Measurements from ENCODE around the gene HNRNPR.

Gene HNRNPR

DNA sequence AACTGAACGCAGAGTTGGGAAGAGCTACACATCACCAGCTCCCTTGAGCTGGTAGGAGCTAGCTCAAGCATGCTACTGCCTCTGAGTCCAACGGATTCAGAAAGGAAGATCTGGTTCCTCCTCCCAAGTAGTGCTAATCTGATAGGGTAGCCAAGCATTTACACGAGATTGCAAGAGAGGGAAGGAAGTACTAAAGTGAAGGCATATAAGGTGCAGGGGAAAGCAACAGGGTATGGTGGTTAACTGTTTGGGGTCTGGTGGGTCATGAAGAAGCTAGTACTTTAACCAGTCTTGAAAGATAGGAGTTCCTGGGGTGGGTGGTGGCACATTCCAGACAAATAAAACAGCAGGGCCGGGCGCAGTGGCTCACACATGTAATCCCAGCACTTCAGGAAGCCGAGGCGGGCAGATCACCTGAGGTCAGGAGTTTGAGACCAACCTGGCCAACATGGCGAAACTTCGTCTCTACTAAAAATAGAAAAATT lies 45.8 kb upstream of the HNRNPR start:
- Histone ChIP-seq H2AFZ (ENCODE audit: low read depth, low read length, severe bottlenecking) (no peak overlapping the region), H3K27me3 (ENCODE audit: low read length) (no peaks in the 10 kb centered on the region), H3K9ac (ENCODE audit: low read length) (no peak overlapping the region), H3K4me3 (ENCODE audit: insufficient read depth, low read length, poor library complexity, severe bottlenecking) (no peak overlapping the region), H3K36me3 (ENCODE audit: low read length) (no peaks in the 10 kb centered on the region), H3K9me3 (ENCODE audit: insufficient read depth, low read length) (no peaks in the 10 kb centered on the region), H3K79me2 (ENCODE audit: insufficient read depth, low read length) (no peaks in the 10 kb centered on the region), H3F3A (ENCODE audit: insufficient read depth) (no peaks in the 10 kb centered on the region), H3K4me2 (ENCODE audit: low read depth, low read length, poor library complexity, severe bottlenecking) (no peak overlapping the region), H4K20me1 (ENCODE audit: low read depth, low read length) (no peaks in the 10 kb centered on the region), H3K9me2 (replicated peaks; ENCODE audit: insufficient read depth, low read length) (no peaks in the 10 kb centered on the region), H3K27ac (ENCODE audit: low read depth, low read length) (no peak overlapping the region)
- no peak for TF ChIP-seq EZH2phosphoT487 (conservative IDR thresholded peaks at IDR 0.05; ENCODE audit: low read length)
- TF ChIP-seq, protein P1, sequence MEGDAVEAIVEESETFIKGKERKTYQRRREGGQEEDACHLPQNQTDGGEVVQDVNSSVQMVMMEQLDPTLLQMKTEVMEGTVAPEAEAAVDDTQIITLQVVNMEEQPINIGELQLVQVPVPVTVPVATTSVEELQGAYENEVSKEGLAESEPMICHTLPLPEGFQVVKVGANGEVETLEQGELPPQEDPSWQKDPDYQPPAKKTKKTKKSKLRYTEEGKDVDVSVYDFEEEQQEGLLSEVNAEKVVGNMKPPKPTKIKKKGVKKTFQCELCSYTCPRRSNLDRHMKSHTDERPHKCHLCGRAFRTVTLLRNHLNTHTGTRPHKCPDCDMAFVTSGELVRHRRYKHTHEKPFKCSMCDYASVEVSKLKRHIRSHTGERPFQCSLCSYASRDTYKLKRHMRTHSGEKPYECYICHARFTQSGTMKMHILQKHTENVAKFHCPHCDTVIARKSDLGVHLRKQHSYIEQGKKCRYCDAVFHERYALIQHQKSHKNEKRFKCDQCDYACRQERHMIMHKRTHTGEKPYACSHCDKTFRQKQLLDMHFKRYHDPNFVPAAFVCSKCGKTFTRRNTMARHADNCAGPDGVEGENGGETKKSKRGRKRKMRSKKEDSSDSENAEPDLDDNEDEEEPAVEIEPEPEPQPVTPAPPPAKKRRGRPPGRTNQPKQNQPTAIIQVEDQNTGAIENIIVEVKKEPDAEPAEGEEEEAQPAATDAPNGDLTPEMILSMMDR (IDR thresholded peaks at IDR 0.05; ENCODE audit: insufficient read depth, low read length, poor library complexity, severe bottlenecking): no peak

DNA sequence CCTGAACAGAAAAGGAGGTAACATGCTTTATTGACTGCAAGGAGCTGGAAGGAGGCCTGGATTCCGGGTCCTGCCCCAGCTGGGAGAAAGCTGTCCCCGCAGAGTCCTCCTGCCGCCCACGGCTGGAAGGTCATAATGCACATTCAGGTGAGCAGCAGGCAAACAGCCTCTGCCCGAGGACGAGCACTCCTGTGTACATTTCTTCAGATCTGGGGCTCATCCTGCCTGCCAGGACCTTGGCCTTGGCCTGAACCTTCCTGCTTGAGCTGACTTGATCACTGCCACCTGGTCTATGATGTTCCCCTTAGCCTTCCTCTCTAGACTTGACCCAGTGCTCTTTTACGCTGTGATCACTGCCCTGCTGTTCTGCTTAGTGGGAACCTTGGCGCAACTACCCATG lies 43.4 kb upstream of the HNRNPR start:
- Histone ChIP-seq H4K20me1 (ENCODE audit: low read depth, low read length) (no peaks in the 10 kb centered on the region), H3K79me2 (ENCODE audit: insufficient read depth, low read length) (no peaks in the 10 kb centered on the region), H3K9me3 (ENCODE audit: insufficient read depth, low read length) (no peaks in the 10 kb centered on the region), H2AFZ (ENCODE audit: low read depth, low read length, severe bottlenecking) (no peak overlapping the region), H3K4me2 (ENCODE audit: low read depth, low read length, poor library complexity, severe bottlenecking) (no peak overlapping the region), H3K9me2 (replicated peaks; ENCODE audit: insufficient read depth, low read length) (no peaks in the 10 kb centered on the region), H3F3A (ENCODE audit: insufficient read depth) (no peaks in the 10 kb centered on the region), H3K27me3 (ENCODE audit: low read length) (no peaks in the 10 kb centered on the region), H3K9ac (ENCODE audit: low read length) (no peak overlapping the region), H3K27ac (ENCODE audit: low read depth, low read length) (no peak overlapping the region), H3K4me3 (ENCODE audit: insufficient read depth, low read length, poor library complexity, severe bottlenecking) (no peak overlapping the region), H3K36me3 (ENCODE audit: low read length) (no peaks in the 10 kb centered on the region)
- no peak for TF ChIP-seq EZH2phosphoT487 (conservative IDR thresholded peaks at IDR 0.05; ENCODE audit: low read length)

DNA sequence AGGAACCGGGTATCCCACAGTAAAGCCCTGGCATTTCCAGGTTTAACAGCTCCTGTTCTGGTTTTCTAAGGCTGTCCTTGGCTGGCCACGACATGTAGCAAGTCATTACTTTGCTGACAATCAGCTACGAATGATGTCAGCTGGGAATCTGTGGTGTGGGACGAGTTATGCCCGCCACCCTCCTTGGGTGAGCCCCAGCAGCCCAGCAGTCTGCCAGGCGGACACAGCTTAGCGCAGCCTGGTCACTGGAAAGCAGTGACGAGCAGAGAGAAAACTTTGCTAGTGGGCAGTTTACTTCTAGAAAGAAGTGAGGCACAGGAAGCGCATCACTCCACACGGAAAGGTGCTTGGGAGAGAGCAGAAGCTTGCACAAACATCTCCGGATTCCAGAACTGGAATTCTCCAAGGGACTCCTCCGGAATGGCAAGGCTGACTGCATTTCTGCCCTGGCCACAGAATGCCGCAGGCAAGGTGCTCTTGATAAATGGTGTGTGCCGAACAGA lies 41.1 kb upstream of the HNRNPR start:
- H3K4me2 ChIP-seq (ENCODE audit: low read depth, low read length, poor library complexity, severe bottlenecking): no peak overlapping the region
- no peaks in the 10 kb centered on the region for H3K9me3 ChIP-seq (ENCODE audit: insufficient read depth, low read length)
- H3F3A ChIP-seq (ENCODE audit: insufficient read depth): no peaks in the 10 kb centered on the region
- no peaks in the 10 kb centered on the region for H3K36me3 ChIP-seq (ENCODE audit: low read length)
- TF ChIP-seq, protein P1 (IDR thresholded peaks at IDR 0.05; ENCODE audit: insufficient read depth, low read length, poor library complexity, severe bottlenecking): no peak
- no peak for TF ChIP-seq EZH2phosphoT487 (conservative IDR thresholded peaks at IDR 0.05; ENCODE audit: low read length)
- H4K20me1 ChIP-seq (ENCODE audit: low read depth, low read length): no peaks in the 10 kb centered on the region
- H3K9me2 ChIP-seq (replicated peaks; ENCODE audit: insufficient read depth, low read length): no peaks in the 10 kb centered on the region
- H3K79me2 ChIP-seq (ENCODE audit: insufficient read depth, low read length): no peaks in the 10 kb centered on the region
- H3K4me3 ChIP-seq (ENCODE audit: insufficient read depth, low read length, poor library complexity, severe bottlenecking): no peak overlapping the region
- no peak overlapping the region for H3K27ac ChIP-seq (ENCODE audit: low read depth, low read length)
- H2AFZ ChIP-seq (ENCODE audit: low read depth, low read length, severe bottlenecking): no peak overlapping the region
- H3K27me3 ChIP-seq (ENCODE audit: low read length): no peaks in the 10 kb centered on the region
- no peak overlapping the region for H3K9ac ChIP-seq (ENCODE audit: low read length)

DNA sequence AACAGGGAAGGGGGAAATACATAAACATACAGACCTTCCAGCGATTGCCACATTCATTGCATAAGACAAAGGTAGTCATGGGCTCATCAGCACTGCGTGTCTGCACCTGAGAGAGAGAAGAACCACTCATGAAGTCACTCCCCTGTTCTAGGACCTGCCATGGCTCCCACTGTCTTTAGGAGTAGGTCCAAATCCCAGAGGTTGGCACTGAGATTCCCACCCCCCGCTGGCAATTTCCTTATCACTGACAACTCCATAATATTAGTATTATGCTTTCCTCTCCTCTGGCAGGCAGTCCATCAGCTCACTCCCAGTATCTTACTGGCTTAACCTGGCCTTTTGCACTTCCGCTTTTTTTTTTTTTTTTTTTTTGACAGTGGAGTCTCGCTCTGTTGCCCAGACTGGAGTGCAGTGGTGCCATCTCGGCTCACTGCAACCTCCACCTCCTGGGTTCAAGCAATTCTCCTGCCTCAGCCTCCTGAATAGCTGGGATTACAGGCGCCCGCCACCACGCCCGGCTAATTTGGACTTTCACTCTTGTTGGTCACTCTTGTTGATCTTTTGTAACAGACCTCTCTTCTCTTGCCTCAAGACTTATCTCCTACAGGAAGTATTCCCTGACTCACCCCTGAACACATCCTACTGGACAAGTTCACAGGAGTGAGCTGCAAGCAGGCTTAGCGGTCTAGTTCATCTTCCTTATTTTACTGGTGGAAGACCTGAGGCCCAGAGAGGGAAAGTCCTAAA lies 40.4 kb upstream of the HNRNPR start:
- no peaks in the 10 kb centered on the region for H3K9me3 ChIP-seq (ENCODE audit: insufficient read depth, low read length)
- H3K4me3 ChIP-seq (ENCODE audit: insufficient read depth, low read length, poor library complexity, severe bottlenecking): no peak overlapping the region
- no peak overlapping the region for H2AFZ ChIP-seq (ENCODE audit: low read depth, low read length, severe bottlenecking)
- H3K79me2 ChIP-seq (ENCODE audit: insufficient read depth, low read length): no peaks in the 10 kb centered on the region
- H3K27me3 ChIP-seq (ENCODE audit: low read length): no peaks in the 10 kb centered on the region
- H3K36me3 ChIP-seq (ENCODE audit: low read length): no peaks in the 10 kb centered on the region
- no peaks in the 10 kb centered on the region for H3K9me2 ChIP-seq (replicated peaks; ENCODE audit: insufficient read depth, low read length)
- H3K9ac ChIP-seq (ENCODE audit: low read length): no peak overlapping the region
- no peaks in the 10 kb centered on the region for H4K20me1 ChIP-seq (ENCODE audit: low read depth, low read length)
- H3F3A ChIP-seq (ENCODE audit: insufficient read depth): no peaks in the 10 kb centered on the region
- TF ChIP-seq EZH2phosphoT487 (conservative IDR thresholded peaks at IDR 0.05; ENCODE audit: low read length): no peak
- TF ChIP-seq, protein P1 (IDR thresholded peaks at IDR 0.05; ENCODE audit: insufficient read depth, low read length, poor library complexity, severe bottlenecking): no peak
- no peak overlapping the region for H3K4me2 ChIP-seq (ENCODE audit: low read depth, low read length, poor library complexity, severe bottlenecking)
- no peak overlapping the region for H3K27ac ChIP-seq (ENCODE audit: low read depth, low read length)
